Liver (tissue), 9 donors: ENCODE data around the gene ERCC6. TPM values are rescaled to one million over a fixed set of nuclear protein-coding genes. Genes with fewer than 3 reads are reported as not detected.

Experiments used
- DNase-seq: peaks from one replicate; pipeline ENCODE4 v3.0.0-alpha.2; 2017; ENCODE audit warnings: low spot score
- H3K27ac ChIP-seq, 2 donors: one replicate each; pipeline ENCODE4 v1.7.0; 2013; ENCODE audit warnings: inconsistent platforms in 2 of 2, low read length in 2 of 2, control low read depth in 1 of 2, low read depth in 1 of 2, mild to moderate bottlenecking in 1 of 2
- H3K27me3 ChIP-seq, 4 donors: one replicate each; pipeline versions ENCODE4 v1.6.1 to v1.7.0; 2013; ENCODE audit warnings: low read length in 3 of 4, inconsistent platforms in 1 of 4, mild to moderate bottlenecking in 1 of 4, moderate library complexity in 1 of 4; ENCODE audit not compliant: control insufficient read depth in 4 of 4, insufficient read depth in 4 of 4
- H3K36me3 ChIP-seq, 4 donors: one replicate each; pipeline versions ENCODE4 v1.6.1 to v1.7.0; 2013; ENCODE audit warnings: low read length in 3 of 4, mild to moderate bottlenecking in 3 of 4, low read depth in 1 of 4, moderate library complexity in 1 of 4; ENCODE audit not compliant: control insufficient read depth in 4 of 4, insufficient read depth in 3 of 4
- H3K4me1 ChIP-seq, 4 donors: one replicate each; pipeline versions ENCODE4 v1.6.1 to v1.7.0; 2013; ENCODE audit warnings: low read length in 3 of 4, mild to moderate bottlenecking in 3 of 4, moderate library complexity in 1 of 4; ENCODE audit not compliant: control insufficient read depth in 4 of 4, insufficient read depth in 4 of 4
- H3K4me3 ChIP-seq, 3 donors: one replicate each; pipeline versions ENCODE4 v1.6.1 to v1.7.0; 2013; ENCODE audit warnings: low read length in 3 of 3, control low read depth in 1 of 3, low read depth in 1 of 3, mild to moderate bottlenecking in 1 of 3
- H3K9ac ChIP-seq, 2 donors: one replicate each; pipeline ENCODE4 v1.7.0; 2013; ENCODE audit warnings: low read length in 2 of 2, mild to moderate bottlenecking in 2 of 2, moderate library complexity in 2 of 2, control low read depth in 1 of 2, low read depth in 1 of 2
- H3K9me3 ChIP-seq, 4 donors: one replicate each; pipeline versions ENCODE4 v1.6.1 to v1.7.0; 2013; ENCODE audit warnings: low read length in 3 of 4; ENCODE audit not compliant: control insufficient read depth in 4 of 4
- ATF3 ChIP-seq: IDR thresholded peaks from 2 replicates; pipeline ENCODE4 v1.6.1; 2016; ENCODE audit warnings: antibody characterized with exemption
- EGR1 ChIP-seq, 2 donors: IDR thresholded peaks; 2 replicates each; pipeline ENCODE4 v1.6.1; 2016 to 2018; ENCODE audit warnings: antibody characterized with exemption in 2 of 2, low read depth in 2 of 2
- FOXA1 ChIP-seq: IDR thresholded peaks from 2 replicates; pipeline ENCODE4 v1.6.1; 2016; ENCODE audit warnings: antibody characterized with exemption
- FOXA2 ChIP-seq: IDR thresholded peaks from 2 replicates; pipeline ENCODE4 v1.6.1; 2016; ENCODE audit warnings: antibody characterized with exemption
- JUND ChIP-seq, 2 donors: IDR thresholded peaks; 2 replicates each; pipeline ENCODE4 v1.6.1; 2016; ENCODE audit warnings: antibody characterized with exemption in 2 of 2
- MAX ChIP-seq: IDR thresholded peaks from 2 replicates; pipeline ENCODE4 v1.6.1; 2016; ENCODE audit warnings: antibody characterized with exemption
- RAD21 ChIP-seq, 2 donors: IDR thresholded peaks; 2 replicates each; pipeline ENCODE4 v1.6.1; 2016; ENCODE audit warnings: antibody characterized with exemption in 2 of 2, mild to moderate bottlenecking in 2 of 2
- REST ChIP-seq: IDR thresholded peaks from 2 replicates; pipeline ENCODE4 v1.6.1; 2016; ENCODE audit warnings: antibody characterized with exemption, mild to moderate bottlenecking
- RXRA ChIP-seq, 2 donors: IDR thresholded peaks; 2 replicates each; pipeline ENCODE4 v1.6.1; 2017 to 2018; ENCODE audit warnings: antibody characterized with exemption in 2 of 2, mild to moderate bottlenecking in 1 of 2
- SP1 ChIP-seq: IDR thresholded peaks from 2 replicates; pipeline ENCODE4 v1.6.1; 2018; ENCODE audit warnings: antibody characterized with exemption, mild to moderate bottlenecking
- WGBS: extraction: QIAGEN DNeasy Blood & Tissue Kit; methylation state at CpG from one replicate; pipeline ENCODE4 v1.1.7; 2013; 5-methylcytosine and 5-hydroxymethylcytosine counted together
- polyA plus RNA-seq, 2 donors: library from polyadenylated mRNA; stranded (reverse) in 1 of 2; unstranded in 1 of 2; fragments of 200-250 nt in 1 of 2; fragments of >200 nt in 1 of 2; fragmentation: Nextera tagmentation in 1 of 2; extraction: Ambion mirVana in 1 of 2; gene quantifications; one replicate each; pipeline versions ENCODE4 v1.2.1 to v1.2.3, GENCODE V29; 2013 to 2015
- total RNA-seq, 2 donors: library from RNA; depleted of rRNA; stranded (reverse); fragments of >200 nt; gene quantifications; one replicate each; pipeline ENCODE4 v1.2.3, GENCODE V29; 2014
- donor health status: healthy.
- donor health status: healthy.
- donor health status: healthy.
- donor health status: healthy.
- donor health status: healthy.

ERCC6 gene
- total and polyA plus RNA-seq, 4 donors, result 2.3 to 17.1 (median 7.5) TPM

GRCh38 chr10:49542353-49542752 is 3.4 kb upstream of the ERCC6 start:
- H3K4me3 ChIP-seq, result no peak overlapping the region
- no peak overlapping the region for H3K9ac ChIP-seq
- TF ChIP-seq FOXA1 (no peak), SP1 (no peak), REST (no peak), MAX (no peak), EGR1 (IDR thresholded peaks at IDR 0.05; ENCODE audit: low read depth in 2 of 2) (no peak), JUND (IDR thresholded peaks at IDR 0.05) (no peak), ATF3 (no peak), RXRA (IDR thresholded peaks at IDR 0.05) (no peak)
- H3K27me3 ChIP-seq, result peaks cover 0 to 3% (median 0%) of the 10 kb centered on the region in 4 donors
- no peak for DNase-seq
- no peak overlapping the region for H3K27ac ChIP-seq
- H3K36me3 ChIP-seq, result no peaks in the 10 kb centered on the region
- no peaks in the 10 kb centered on the region for H3K9me3 ChIP-seq
- 87% methylated on average over 4 of the region's 4 CpGs for WGBS
- peaks cover 3 to 18% (median 14%) of the 10 kb centered on the region in 4 donors for H3K4me1 ChIP-seq

GRCh38 chr10:49541762-49542161 is 2.8 kb upstream of the ERCC6 start:
- 70% methylated on average over 6 of the region's 6 CpGs for WGBS
- H3K27me3 ChIP-seq, result peaks cover 0 to 3% (median 0%) of the 10 kb centered on the region in 4 donors

DNA sequence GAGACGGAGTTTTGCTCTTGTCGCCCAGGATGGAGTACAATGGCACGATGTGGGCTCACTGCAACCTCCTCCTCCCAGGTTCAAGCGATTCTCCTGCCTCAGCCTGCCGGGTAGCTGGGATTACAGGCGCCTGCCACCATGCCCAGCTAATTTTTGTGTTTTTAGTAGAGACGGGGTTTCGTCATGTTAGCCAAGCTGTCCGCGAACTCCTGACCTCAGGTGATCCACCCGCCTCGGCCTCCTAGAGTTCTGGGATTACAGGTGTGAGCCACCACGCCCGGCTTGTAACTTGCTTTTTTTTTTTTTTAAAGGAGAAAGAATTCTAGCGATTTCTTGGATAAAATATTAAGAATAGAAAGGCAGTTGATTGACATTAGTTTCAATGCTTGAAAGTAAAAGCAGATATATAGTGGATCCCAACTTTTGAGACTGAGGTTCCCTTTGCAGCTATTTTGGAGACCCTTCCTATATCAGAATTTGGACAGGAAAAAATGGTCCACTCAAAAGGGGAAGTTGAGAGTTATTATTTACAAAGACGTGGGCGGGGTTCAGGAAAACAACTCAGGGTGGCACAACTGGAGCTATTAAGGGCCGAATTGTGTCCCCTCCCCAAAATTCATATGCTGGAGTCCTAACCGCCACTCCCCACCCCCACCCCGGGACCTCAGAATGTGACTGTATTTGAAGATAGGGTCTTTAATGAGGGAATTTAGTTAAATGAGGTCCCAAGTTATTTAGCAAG is 1.3 kb upstream of the ERCC6 start:
- Histone ChIP-seq H3K4me1 (peaks cover 3 to 18% (median 14%) of the 10 kb centered on the region in 4 donors), H3K36me3 (peaks cover 0 to 4% (median 0%) of the 10 kb centered on the region in 4 donors), H3K4me3 (no peak overlapping the region), H3K27me3 (peaks cover 0 to 3% (median 0%) of the 10 kb centered on the region in 4 donors), H3K9ac (no peak overlapping the region), H3K9me3 (no peaks in the 10 kb centered on the region), H3K27ac (no peak overlapping the region)
- 79% methylated on average over 20 of the region's 20 CpGs for WGBS
- TF ChIP-seq RXRA (IDR thresholded peaks at IDR 0.05) (no peak), FOXA2 (no peak)
- no peak for DNase-seq

More at GRCh38 chr10:49541762-49542161, 2.8 kb upstream of the ERCC6 start:
- H3K4me3 ChIP-seq, result no peak overlapping the region
- peaks cover 3 to 18% (median 14%) of the 10 kb centered on the region in 4 donors for H3K4me1 ChIP-seq
- TF ChIP-seq FOXA1 (no peak), RAD21 (IDR thresholded peaks at IDR 0.05) (no peak)
- H3K27ac ChIP-seq, result no peak overlapping the region
- no peaks in the 10 kb centered on the region for H3K36me3 ChIP-seq
- no peaks in the 10 kb centered on the region for H3K9me3 ChIP-seq
- DNase-seq, result no peak
- H3K9ac ChIP-seq, result no peak overlapping the region
